HepG2 (cell line): ENCODE results near the gene RABGAP1L. TPM values are rescaled to one million over a fixed set of nuclear protein-coding genes. Genes with fewer than 3 reads are reported as not detected.

Source experiments
- ATAC-seq: fragments of 200-7000 bp; cut with Tn5 transposase; 3 replicates; pipeline ENCODE4 v1.9.1; 2020; ENCODE audit warnings: mild to moderate bottlenecking, moderate library complexity
- BruUV-seq: library from RNA; stranded (reverse); fragments of 400-500 nt; replicated peaks from 2 replicates; lab custom pipeline; 2021; lab: Mats Ljungman, UMichigan
- CTCF ChIA-PET: fragments of 300-600 bp; formaldehyde crosslinking; extraction: SDS; loops from one replicate; lab custom pipeline; 2021; ENCODE audit warnings: low total read pairs, inconsistent platforms, low intra/inter-chr PET ratio; lab: Yijun Ruan, JAX
- POLR2A ChIA-PET: fragments of 350-600 bp; sonication (Branson Sonifier 250); formaldehyde crosslinking; loops from one replicate; lab custom pipeline; 2020; ENCODE audit warnings: antibody characterized with exemption, inconsistent platforms; lab: Yijun Ruan, JAX
- DNase-seq: peaks from one replicate; pipeline ENCODE4 v3.0.0-alpha.2; 2015; ENCODE audit warnings: low spot score
- FAIRE-seq: peaks from 3 replicates; lab custom pipeline; 2011; peaks lifted over from hg19 to GRCh38; lab: Jason Lieb, UNC
- H2AFZ ChIP-seq: one replicate; pipeline ENCODE4 v1.6.1; 2011; ENCODE audit warnings: low read length, inconsistent platforms
- H3K27ac ChIP-seq: fragments of 300-600 bp; 3 replicates; pipeline ENCODE4 v1.8.0; 2011; ENCODE audit warnings: mixed run types, mild to moderate bottlenecking, mixed read lengths, low read length, inconsistent platforms; ENCODE audit not compliant: insufficient read depth; ENCODE audit errors: extremely low read length
- H3K27me3 ChIP-seq, 2 experiments: fragments of 200-600 bp in 1 of 2; 2 replicates in 1 of 2; 3 replicates in 1 of 2; pipeline versions ENCODE4 v1.6.0 to v1.8.0; 2011; ENCODE audit warnings: low read length in 2 of 2, mild to moderate bottlenecking in 2 of 2, moderate library complexity in 2 of 2, inconsistent platforms in 1 of 2; ENCODE audit not compliant: insufficient read depth in 2 of 2, control insufficient read depth in 1 of 2
- H3K36me3 ChIP-seq, 2 experiments: fragments of 200-600 bp in 1 of 2; replicated peaks in 1 of 2; 2 replicates in 1 of 2; 3 replicates in 1 of 2; pipeline versions ENCODE4 v1.5.1 to v1.8.0; 2011; ENCODE audit warnings: low read length in 2 of 2, inconsistent platforms in 1 of 2; ENCODE audit not compliant: insufficient read depth in 2 of 2, control insufficient read depth in 1 of 2
- H3K4me1 ChIP-seq: 2 replicates; pipeline ENCODE4 v1.5.1; 2012; ENCODE audit warnings: low read length, inconsistent platforms; ENCODE audit not compliant: insufficient read depth
- H3K4me2 ChIP-seq: 2 replicates; pipeline ENCODE4 v1.6.0; 2011; ENCODE audit warnings: low read depth, low read length, inconsistent platforms
- H3K4me3 ChIP-seq, 3 experiments: fragments of 200-600 bp in 1 of 3; sonication (generic), shearing (Covaris generic) in 1 of 3; replicated peaks in 1 of 3; 2 replicates each; pipeline ENCODE4 v1.5.1; 2011 to 2016; ENCODE audit warnings: low read length in 3 of 3, inconsistent platforms in 2 of 3, low read depth in 2 of 3, mild to moderate bottlenecking in 2 of 3, control low read depth in 1 of 3, mixed read lengths in 1 of 3; ENCODE audit not compliant: insufficient read depth in 1 of 3
- H3K79me2 ChIP-seq: one replicate; pipeline ENCODE4 v1.6.1; 2011; ENCODE audit warnings: low read length, inconsistent platforms; ENCODE audit not compliant: insufficient read depth
- H3K9ac ChIP-seq: 2 replicates; pipeline ENCODE4 v1.6.0; 2011; ENCODE audit warnings: mild to moderate bottlenecking, low read depth, low read length, inconsistent platforms; ENCODE audit not compliant: insufficient read depth
- H3K9me3 ChIP-seq: 2 replicates; pipeline ENCODE4 v1.5.1; 2012; ENCODE audit warnings: mild to moderate bottlenecking, low read length
- H4K20me1 ChIP-seq: 2 replicates; pipeline ENCODE4 v1.6.0; 2011; ENCODE audit warnings: inconsistent platforms, mild to moderate bottlenecking, low read length, moderate library complexity; ENCODE audit not compliant: insufficient read depth
- DRAP1 ChIP-seq: IDR thresholded peaks from 2 replicates; pipeline ENCODE4 v1.6.1; 2016; ENCODE audit warnings: missing genetic modification reagents, missing compliant biosample characterization
- EEA1 ChIP-seq: sonication (generic); formaldehyde crosslinking; IDR thresholded peaks from 2 replicates; pipeline ENCODE4 v1.5.1; 2020; ENCODE audit warnings: mild to moderate bottlenecking, missing genetic modification reagents, borderline replicate concordance
- FOXA3 ChIP-seq: IDR thresholded peaks from 2 replicates; pipeline ENCODE4 v1.6.1; 2016; ENCODE audit warnings: missing genetic modification reagents, missing compliant biosample characterization
- GATAD2A ChIP-seq: IDR thresholded peaks from 2 replicates; pipeline ENCODE4 v1.6.1; 2016
- HES4 ChIP-seq: sonication (generic); formaldehyde crosslinking; IDR thresholded peaks from 2 replicates; pipeline ENCODE4 v1.9.0; 2021; ENCODE audit warnings: mild to moderate bottlenecking, missing genetic modification reagents, borderline replicate concordance
- SMAD3 ChIP-seq: sonication (generic); formaldehyde crosslinking; IDR thresholded peaks from 2 replicates; pipeline ENCODE4 v1.4.0; 2020; ENCODE audit warnings: missing genetic modification reagents
- SOX13 ChIP-seq, 3 experiments: fragments of 450-650 bp in 1 of 3; sonication (generic) in 1 of 3; formaldehyde crosslinking in 1 of 3; IDR thresholded peaks in 2 of 3; conservative IDR thresholded peaks in 1 of 3; 2 replicates each; pipeline versions ENCODE4 v1.5.0 to v1.6.1; 2016 to 2020; ENCODE audit warnings: antibody characterized with exemption in 1 of 3, mild to moderate bottlenecking in 1 of 3, missing compliant biosample characterization in 1 of 3, missing genetic modification reagents in 1 of 3, moderate library complexity in 1 of 3
- SP5 ChIP-seq: IDR thresholded peaks from 2 replicates; pipeline ENCODE4 v1.6.1; 2016; ENCODE audit warnings: low read depth, borderline replicate concordance
- WIZ ChIP-seq: sonication (generic); formaldehyde crosslinking; IDR thresholded peaks from 2 replicates; pipeline ENCODE4 v1.5.1; 2020; ENCODE audit warnings: mild to moderate bottlenecking, missing genetic modification reagents
- ZNF20 ChIP-seq: sonication (generic); formaldehyde crosslinking; IDR thresholded peaks from 2 replicates; pipeline ENCODE4 v1.4.0; 2020; ENCODE audit warnings: mild to moderate bottlenecking, moderate library complexity, missing genetic modification reagents
- ZNF543 ChIP-seq: sonication (generic); formaldehyde crosslinking; IDR thresholded peaks from 2 replicates; pipeline ENCODE4 v1.4.0; 2020; ENCODE audit warnings: mild to moderate bottlenecking, missing genetic modification reagents
- ZNF670 ChIP-seq: sonication (generic); formaldehyde crosslinking; IDR thresholded peaks from 2 replicates; pipeline ENCODE4 v1.8.0; 2022; ENCODE audit warnings: mild to moderate bottlenecking, missing genetic modification reagents, borderline replicate concordance
- WGBS: methylation state at CpG from one replicate; pipeline ENCODE4 v1.1.6; 2017; ENCODE audit warnings: low lambda C conversion rate; 5-methylcytosine and 5-hydroxymethylcytosine counted together
- in situ Hi-C: cut with HindIII; loops from 2 replicates; pipeline ENCODE4 v1.10.0; 2017; ENCODE audit warnings: low pct_unique_long_range_greater_than_20kb; ENCODE audit not compliant: extremely low pct_ligation_motif_present
- intact Hi-C: fragments of 100-400 bp; cut with micrococcal nuclease; formaldehyde crosslinking; loops from one replicate; pipeline ENCODE4 v1.10.0; 2022; ENCODE audit not compliant: unreplicated experiment
- polyA plus RNA-seq, 8 experiments: library from polyadenylated mRNA; depleted of rRNA in 3 of 8; stranded (reverse) in 7 of 8; unstranded in 1 of 8; fragments of >200 nt; fragmentation: Illumina TruSeq in 4 of 8; extraction: Trizol in 4 of 8; gene quantifications; 2 replicates each; pipeline versions ENCODE4 v1.2.1 to v1.2.3, GENCODE V29; 2011 to 2016; ENCODE audit warnings: low read depth in 4 of 8, missing spikeins in 1 of 8, mixed read lengths in 1 of 8; ENCODE audit not compliant: insufficient read depth in 1 of 8
- total RNA-seq, 5 experiments: library from RNA; depleted of rRNA; stranded (reverse); fragments of >200 nt; fragmentation: Illumina TruSeq; extraction: Trizol; gene quantifications; 2 replicates each; pipeline ENCODE4 v1.2.3, GENCODE V29; 2016; ENCODE audit warnings: low read depth in 1 of 5

Gene RABGAP1L
- total and polyA plus RNA-seq, 2 of the 13 experiments (the other 11 are each of a cell fraction or from before 2014, with no cell fraction given): 7.9 to 22.6 TPM

GRCh38 chr1:174742805-174743653 lies 583.7 kb downstream of the RABGAP1L start:
- no peaks in the 10 kb centered on the region for H3K79me2 ChIP-seq
- ATAC-seq (no peak), FAIRE-seq (no peak), DNase-seq (no peak)
- no peaks in the 10 kb centered on the region for H3K27me3 ChIP-seq
- CTCF ChIA-PET: interaction anchor here (1.9 to 2.0 kb wide), 2 partner anchors 481 to 485 kb away, joined by 7 to 24 read pairs; no protein-coding TSS in a partner anchor
- H3K36me3 ChIP-seq: no peaks in the 10 kb centered on the region
- TF ChIP-seq SP5 (CRISPR knock-in tag) (no peak), WIZ (no peak), SOX13 (IDR thresholded peaks at IDR 0.05) (no peak), SOX13 (CRISPR knock-in tag; conservative IDR thresholded peaks at IDR 0.05 in 1 of 2, IDR thresholded peaks at IDR 0.05 in 1 of 2) (no peak), GATAD2A (no peak), HES4 (CRISPR knock-in tag) (no peak), DRAP1 (no peak), FOXA3 (CRISPR knock-in tag) (no peak), SMAD3 (no peak), ZNF20 (CRISPR knock-in tag) (no peak), ZNF543 (CRISPR knock-in tag) (no peak), ZNF670 (no peak), EEA1 (no peak)
- no peak overlapping the region for H3K4me3 ChIP-seq
- no peaks in the 10 kb centered on the region for H4K20me1 ChIP-seq
- no peaks in the 10 kb centered on the region for H3K4me1 ChIP-seq
- in situ Hi-C loops: no loop called here
- POLR2A ChIA-PET: no interaction called here
- BruUV-seq: no TSS peak
- no peak overlapping the region for H2AFZ ChIP-seq
- H3K9ac ChIP-seq: no peak overlapping the region
- no peak overlapping the region for H3K27ac ChIP-seq
- no peaks in the 10 kb centered on the region for H3K9me3 ChIP-seq
- intact Hi-C loops: no loop called here
- WGBS: 81% methylated on average over 3 of the region's 3 CpGs
- no peak overlapping the region for H3K4me2 ChIP-seq
